Retina (tissue), 1 donor: ENCODE data around the gene ZNF669.
"Not testable (repeated sequence)": the region's sequence is repeated elsewhere in the genome, so short reads cannot be mapped to it uniquely, and the experiment has no call there.

Source experiments
- DNase-seq: peaks from one replicate; pipeline ENCODE4 v3.0.0-alpha.2; 2016

ZNF669 gene

GRCh38 chr1:247103859-247104591 is at the start of gene ZNF669:
ZNF669 (minus strand) TSS chr1:247104356; CDS start chr1:247104199, 157 bp downstream.
- peak; percentile 96 for DNase-seq

GRCh38 chr1:247147781-247148180 is 43.6 kb upstream of the ZNF669 start:
- DNase-seq, result no peak

- not testable (repeated sequence) for DNase-seq
These were observed 43.0 kb upstream of the ZNF669 start for GRCh38 chr1:247147120-247147519.

GRCh38 chr1:247146671-247147070 is 42.5 kb upstream of the ZNF669 start:
- no peak for DNase-seq

GRCh38 chr1:247145279-247145678 is 41.1 kb upstream of the ZNF669 start:
- no peak for DNase-seq

- DNase-seq, result not testable (repeated sequence)
These were observed 35.4 kb upstream of the ZNF669 start for GRCh38 chr1:247139557-247139956.

GRCh38 chr1:247131236-247131635 is 27.1 kb upstream of the ZNF669 start:
- DNase-seq, result no peak

GRCh38 chr1:247127519-247128282 is 23.5 kb upstream of the ZNF669 start:
- DNase-seq, result not testable (repeated sequence)

GRCh38 chr1:247126601-247127000 is 22.4 kb upstream of the ZNF669 start:
- DNase-seq, result not testable (repeated sequence)

- not testable (repeated sequence) for DNase-seq
These were observed 22.0 kb upstream of the ZNF669 start for GRCh38 chr1:247126166-247126565.

GRCh38 chr1:247121382-247121781 is 17.2 kb upstream of the ZNF669 start:
- DNase-seq, result no peak

- DNase-seq, result not testable (repeated sequence)
These were observed 16.2 kb upstream of the ZNF669 start for GRCh38 chr1:247120408-247120668.

GRCh38 chr1:247119600-247120407 is 15.6 kb upstream of the ZNF669 start:
- DNase-seq, result no peak

- no peak for DNase-seq
These were observed 14.8 kb upstream of the ZNF669 start for GRCh38 chr1:247118946-247119446.

- DNase-seq, result no peak
These were observed 11.4 kb upstream of the ZNF669 start for GRCh38 chr1:247115545-247115944.

GRCh38 chr1:247115141-247115510 is 11.0 kb upstream of the ZNF669 start:
- no peak for DNase-seq

GRCh38 chr1:247114351-247115140 is 10.4 kb upstream of the ZNF669 start:
- no peak for DNase-seq

- DNase-seq, result no peak
These were observed 9.6 kb upstream of the ZNF669 start for GRCh38 chr1:247113733-247114271.

- no peak for DNase-seq
These were observed 8.9 kb upstream of the ZNF669 start for GRCh38 chr1:247113094-247113497.

- DNase-seq, result no peak
These were observed 8.3 kb upstream of the ZNF669 start for GRCh38 chr1:247112479-247112781.

- peak; percentile 87 for DNase-seq
These were observed 7.7 kb upstream of the ZNF669 start for GRCh38 chr1:247111700-247112478.

- DNase-seq, result peak; percentile 74
These were observed 7.1 kb upstream of the ZNF669 start for GRCh38 chr1:247111259-247111699.
